Measurements from ENCODE around the gene SLFN12L. TPM values are rescaled to one million over a fixed set of nuclear protein-coding genes. Genes with fewer than 3 reads are reported as not detected.

The SLFN12L gene
- total RNA-seq, 1 donor: 0.36 TPM

DNA sequence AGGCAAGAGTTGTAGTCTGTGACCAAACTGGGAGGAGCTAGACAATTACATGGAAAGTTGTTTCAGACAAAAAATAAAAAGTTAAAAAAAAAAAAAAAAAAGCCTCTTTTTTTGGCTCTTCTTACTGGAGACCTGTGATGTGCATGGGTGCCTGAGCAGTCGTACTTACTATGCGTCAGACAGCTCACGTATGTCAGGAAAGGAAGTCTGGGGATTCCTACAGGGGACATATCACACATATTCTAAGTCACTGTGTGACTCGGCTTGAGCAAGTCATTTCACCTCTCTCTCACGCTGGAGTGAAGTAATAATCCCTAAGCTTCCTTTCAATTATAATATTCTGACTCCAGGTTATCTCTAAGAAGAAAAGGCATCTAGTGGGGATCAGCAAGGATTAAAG, 17.2 kb upstream of the SLFN12L start:
- TF ChIP-seq, protein P1, sequence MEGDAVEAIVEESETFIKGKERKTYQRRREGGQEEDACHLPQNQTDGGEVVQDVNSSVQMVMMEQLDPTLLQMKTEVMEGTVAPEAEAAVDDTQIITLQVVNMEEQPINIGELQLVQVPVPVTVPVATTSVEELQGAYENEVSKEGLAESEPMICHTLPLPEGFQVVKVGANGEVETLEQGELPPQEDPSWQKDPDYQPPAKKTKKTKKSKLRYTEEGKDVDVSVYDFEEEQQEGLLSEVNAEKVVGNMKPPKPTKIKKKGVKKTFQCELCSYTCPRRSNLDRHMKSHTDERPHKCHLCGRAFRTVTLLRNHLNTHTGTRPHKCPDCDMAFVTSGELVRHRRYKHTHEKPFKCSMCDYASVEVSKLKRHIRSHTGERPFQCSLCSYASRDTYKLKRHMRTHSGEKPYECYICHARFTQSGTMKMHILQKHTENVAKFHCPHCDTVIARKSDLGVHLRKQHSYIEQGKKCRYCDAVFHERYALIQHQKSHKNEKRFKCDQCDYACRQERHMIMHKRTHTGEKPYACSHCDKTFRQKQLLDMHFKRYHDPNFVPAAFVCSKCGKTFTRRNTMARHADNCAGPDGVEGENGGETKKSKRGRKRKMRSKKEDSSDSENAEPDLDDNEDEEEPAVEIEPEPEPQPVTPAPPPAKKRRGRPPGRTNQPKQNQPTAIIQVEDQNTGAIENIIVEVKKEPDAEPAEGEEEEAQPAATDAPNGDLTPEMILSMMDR (IDR thresholded peaks at IDR 0.05; ENCODE audit: extremely low read depth, low read depth, low read length): no peak
- Histone ChIP-seq H3K4me1 (ENCODE audit: insufficient read depth, low read length) (no peaks in the 10 kb centered on the region), H3K27me3 (ENCODE audit: insufficient read depth, low read length) (peaks cover 28% of the 10 kb centered on the region), H3K4me3 (ENCODE audit: insufficient read depth, low read length) (no peak overlapping the region), H4K20me1 (ENCODE audit: insufficient read depth, low read length) (no peaks in the 10 kb centered on the region), H2AFZ (ENCODE audit: low read length) (no peak overlapping the region), H3K36me3 (ENCODE audit: insufficient read depth, low read length) (no peaks in the 10 kb centered on the region), H3K4me2 (ENCODE audit: insufficient read depth, low read length) (no peak overlapping the region), H3K27ac (ENCODE audit: low read depth, low read length) (no peak overlapping the region), H3K79me2 (ENCODE audit: insufficient read depth, low read length) (no peaks in the 10 kb centered on the region), H3K9me3 (ENCODE audit: low read depth, low read length) (no peaks in the 10 kb centered on the region)
- no peak for DNase-seq (ENCODE audit: insufficient read length, low spot score, missing footprints)

DNA sequence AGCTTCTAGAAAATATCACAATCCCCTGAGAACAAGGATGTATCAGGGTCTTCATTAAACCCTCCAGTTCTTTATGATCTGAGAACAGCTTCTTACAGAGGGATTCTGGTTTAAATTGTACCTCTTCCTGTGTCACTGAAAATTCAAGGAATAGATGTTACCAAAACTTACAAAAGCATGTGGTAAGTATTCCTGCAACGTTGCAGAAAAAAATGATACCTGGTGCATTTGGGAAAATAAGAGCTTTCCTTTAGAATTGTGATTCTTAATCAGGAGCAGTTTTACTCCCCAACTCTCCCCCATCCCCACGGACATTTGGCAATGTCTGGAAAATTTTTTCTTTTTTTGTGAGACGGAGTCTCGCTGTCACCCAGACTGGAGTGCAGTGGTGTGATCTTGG, 15.8 kb upstream of the SLFN12L start:
- H4K20me1 ChIP-seq (ENCODE audit: insufficient read depth, low read length): no peaks in the 10 kb centered on the region
- H3K9me3 ChIP-seq (ENCODE audit: low read depth, low read length): no peaks in the 10 kb centered on the region
- H3K4me2 ChIP-seq (ENCODE audit: insufficient read depth, low read length): no peak overlapping the region
- H3K27me3 ChIP-seq (ENCODE audit: insufficient read depth, low read length): peaks cover 27% of the 10 kb centered on the region
- H3K79me2 ChIP-seq (ENCODE audit: insufficient read depth, low read length): no peaks in the 10 kb centered on the region
- DNase-seq (ENCODE audit: insufficient read length, low spot score, missing footprints): no peak
- no peaks in the 10 kb centered on the region for H3K36me3 ChIP-seq (ENCODE audit: insufficient read depth, low read length)
- no peak overlapping the region for H3K4me3 ChIP-seq (ENCODE audit: insufficient read depth, low read length)
- H3K27ac ChIP-seq (ENCODE audit: low read depth, low read length): no peak overlapping the region
- no peaks in the 10 kb centered on the region for H3K4me1 ChIP-seq (ENCODE audit: insufficient read depth, low read length)
- TF ChIP-seq, protein P1 (IDR thresholded peaks at IDR 0.05; ENCODE audit: extremely low read depth, low read depth, low read length): no peak
- H2AFZ ChIP-seq (ENCODE audit: low read length): no peak overlapping the region

DNA sequence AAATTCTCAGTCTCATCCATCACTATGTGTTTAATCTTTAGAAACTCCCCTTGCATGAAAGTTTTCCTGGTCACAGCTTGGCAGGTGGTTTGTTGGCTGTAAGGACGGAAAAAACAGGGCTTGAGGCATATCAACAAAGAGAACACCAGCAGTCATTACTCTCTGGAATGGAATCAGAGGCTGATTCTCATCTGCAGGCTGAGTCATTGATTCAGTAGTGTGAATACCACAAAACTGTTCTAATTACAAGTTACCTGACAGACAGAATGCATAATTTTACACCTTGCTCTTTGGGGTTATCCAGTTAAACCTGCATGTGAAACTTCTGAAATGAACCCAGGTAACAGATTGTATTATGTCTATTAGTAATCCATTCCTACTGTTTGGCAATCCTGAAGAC, 11.5 kb upstream of the SLFN12L start:
- H4K20me1 ChIP-seq (ENCODE audit: insufficient read depth, low read length): no peaks in the 10 kb centered on the region
- TF ChIP-seq, protein P1 (IDR thresholded peaks at IDR 0.05; ENCODE audit: extremely low read depth, low read depth, low read length): no peak
- no peaks in the 10 kb centered on the region for H3K79me2 ChIP-seq (ENCODE audit: insufficient read depth, low read length)
- peaks cover 38% of the 10 kb centered on the region for H3K27me3 ChIP-seq (ENCODE audit: insufficient read depth, low read length)
- no peak overlapping the region for H3K27ac ChIP-seq (ENCODE audit: low read depth, low read length)
- no peaks in the 10 kb centered on the region for H3K4me1 ChIP-seq (ENCODE audit: insufficient read depth, low read length)
- H3K4me3 ChIP-seq (ENCODE audit: insufficient read depth, low read length): no peak overlapping the region
- H3K36me3 ChIP-seq (ENCODE audit: insufficient read depth, low read length): no peaks in the 10 kb centered on the region
- no peak overlapping the region for H2AFZ ChIP-seq (ENCODE audit: low read length)
- no peak overlapping the region for H3K4me2 ChIP-seq (ENCODE audit: insufficient read depth, low read length)
- no peak for DNase-seq (ENCODE audit: insufficient read length, low spot score, missing footprints)
- no peaks in the 10 kb centered on the region for H3K9me3 ChIP-seq (ENCODE audit: low read depth, low read length)

DNA sequence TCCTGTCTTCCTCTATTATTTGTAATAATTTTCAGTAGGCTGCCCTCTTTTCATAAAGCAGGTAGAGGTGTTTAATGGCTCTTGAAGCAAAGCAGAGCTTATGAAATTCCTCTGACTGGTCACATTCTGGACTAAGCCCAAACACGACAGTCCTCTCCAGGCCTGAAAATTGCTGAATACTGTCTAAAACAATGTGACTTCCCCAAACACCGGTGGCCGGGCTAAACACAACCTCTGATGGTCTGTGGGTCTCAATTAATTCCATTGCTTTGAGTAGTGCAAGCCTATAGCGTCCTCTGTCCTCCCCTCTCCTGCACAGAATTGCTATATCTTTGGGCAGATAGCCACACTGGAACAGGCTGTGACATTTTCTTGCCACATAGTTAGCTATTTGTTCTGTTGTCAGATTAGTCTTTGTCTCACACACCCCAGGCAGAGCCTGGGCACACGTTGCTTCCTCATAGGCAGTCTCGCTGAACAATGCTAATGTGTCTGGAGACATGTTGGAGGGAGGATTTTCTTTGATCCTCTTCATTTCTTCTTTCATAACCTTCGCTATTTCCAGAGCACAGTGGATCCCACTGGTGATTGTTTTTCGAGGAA, 10.8 kb upstream of the SLFN12L start:
- no peaks in the 10 kb centered on the region for H4K20me1 ChIP-seq (ENCODE audit: insufficient read depth, low read length)
- H2AFZ ChIP-seq (ENCODE audit: low read length): no peak overlapping the region
- no peaks in the 10 kb centered on the region for H3K9me3 ChIP-seq (ENCODE audit: low read depth, low read length)
- H3K27ac ChIP-seq (ENCODE audit: low read depth, low read length): no peak overlapping the region
- TF ChIP-seq, protein P1 (IDR thresholded peaks at IDR 0.05; ENCODE audit: extremely low read depth, low read depth, low read length): no peak
- H3K4me2 ChIP-seq (ENCODE audit: insufficient read depth, low read length): no peak overlapping the region
- H3K27me3 ChIP-seq (ENCODE audit: insufficient read depth, low read length): peaks cover 37% of the 10 kb centered on the region
- DNase-seq (ENCODE audit: insufficient read length, low spot score, missing footprints): no peak
- no peaks in the 10 kb centered on the region for H3K36me3 ChIP-seq (ENCODE audit: insufficient read depth, low read length)
- no peak overlapping the region for H3K4me3 ChIP-seq (ENCODE audit: insufficient read depth, low read length)
- H3K79me2 ChIP-seq (ENCODE audit: insufficient read depth, low read length): no peaks in the 10 kb centered on the region
- no peaks in the 10 kb centered on the region for H3K4me1 ChIP-seq (ENCODE audit: insufficient read depth, low read length)

All from osteoblast (primary cell).